Keratinocyte (primary cell): ENCODE data around the gene ZMYND8. TPM values are rescaled to one million over a fixed set of nuclear protein-coding genes. Genes with fewer than 3 reads are reported as not detected.

Experiments
- DNase-seq: peaks from one replicate; pipeline ENCODE4 v3.0.0-alpha.2; 2011; ENCODE audit warnings: low read depth, missing footprints, low spot score
- FAIRE-seq: peaks from 2 replicates; lab custom pipeline; 2011; peaks lifted over from hg19 to GRCh38; lab: Jason Lieb, UNC
- H2AFZ ChIP-seq: 2 replicates; pipeline ENCODE4 v1.6.0; 2012; ENCODE audit warnings: low read length, control low read depth, inconsistent platforms; ENCODE audit not compliant: control insufficient read depth
- H3K27ac ChIP-seq: 2 replicates; pipeline ENCODE4 v1.5.1; 2011; ENCODE audit warnings: low read length; ENCODE audit not compliant: control insufficient read depth, insufficient read depth
- H3K27me3 ChIP-seq: 3 replicates; pipeline ENCODE4 v1.6.0; 2011; ENCODE audit warnings: low read length; ENCODE audit not compliant: control insufficient read depth, insufficient read depth; ENCODE audit errors: extremely low read depth
- H3K36me3 ChIP-seq, 2 experiments: 2 replicates in 1 of 2; 3 replicates in 1 of 2; pipeline ENCODE4 v1.5.1; 2011; ENCODE audit warnings: low read length in 2 of 2, mild to moderate bottlenecking in 1 of 2; ENCODE audit not compliant: control insufficient read depth in 2 of 2, insufficient read depth in 2 of 2; ENCODE audit errors: extremely low read depth in 1 of 2
- H3K4me1 ChIP-seq: 3 replicates; pipeline ENCODE4 v1.5.1; 2011; ENCODE audit warnings: low read length; ENCODE audit not compliant: control insufficient read depth, insufficient read depth; ENCODE audit errors: extremely low read depth
- H3K4me2 ChIP-seq: 3 replicates; pipeline ENCODE4 v1.6.0; 2011; ENCODE audit warnings: low read depth, low read length; ENCODE audit not compliant: control insufficient read depth, insufficient read depth; ENCODE audit errors: extremely low read depth
- H3K4me3 ChIP-seq, 3 experiments: fragments of 200-600 bp in 1 of 3; sonication (generic) in 1 of 3; 2 replicates in 2 of 3; 3 replicates in 1 of 3; pipeline ENCODE4 v1.5.1; 2011 to 2016; ENCODE audit warnings: low read length in 3 of 3, mild to moderate bottlenecking in 3 of 3, control low read depth in 2 of 3, inconsistent platforms in 1 of 3, low read depth in 1 of 3, mixed read lengths in 1 of 3, mixed run types in 1 of 3, moderate library complexity in 1 of 3; ENCODE audit not compliant: control insufficient read depth in 2 of 3, insufficient read depth in 2 of 3; ENCODE audit errors: extremely low read depth in 1 of 3
- H3K79me2 ChIP-seq: 2 replicates; pipeline ENCODE4 v1.6.0; 2012; ENCODE audit warnings: low read length; ENCODE audit not compliant: control insufficient read depth, insufficient read depth
- H3K9ac ChIP-seq: 3 replicates; pipeline ENCODE4 v1.6.0; 2011; ENCODE audit warnings: low read length; ENCODE audit not compliant: control insufficient read depth, insufficient read depth; ENCODE audit errors: extremely low read depth
- H3K9me1 ChIP-seq: 3 replicates; pipeline ENCODE4 v1.6.0; 2011; ENCODE audit warnings: low read length; ENCODE audit not compliant: control insufficient read depth, insufficient read depth; ENCODE audit errors: extremely low read depth
- H3K9me3 ChIP-seq: 2 replicates; pipeline ENCODE4 v1.5.1; 2012; ENCODE audit warnings: low read depth, low read length; ENCODE audit not compliant: control insufficient read depth
- H4K20me1 ChIP-seq: 3 replicates; pipeline ENCODE4 v1.6.0; 2011; ENCODE audit warnings: low read length; ENCODE audit not compliant: control insufficient read depth, insufficient read depth; ENCODE audit errors: extremely low read depth
- CTCF ChIP-seq, 3 experiments: IDR thresholded peaks in 1 of 3; conservative IDR thresholded peaks in 1 of 3; optimal IDR thresholded peaks in 1 of 3; 2 replicates in 2 of 3; 3 replicates in 1 of 3; pipeline versions ENCODE3 to v1.5.1; 2011; ENCODE audit warnings: low read length in 3 of 3, mild to moderate bottlenecking in 3 of 3, moderate library complexity in 2 of 3, control low read depth in 1 of 3, inconsistent platforms in 1 of 3; ENCODE audit not compliant: insufficient read depth in 2 of 3; ENCODE audit errors: extremely low read depth in 1 of 3
- EZH2 ChIP-seq: IDR thresholded peaks from one replicate; pipeline ENCODE4 v1.6.1; 2012; ENCODE audit warnings: inconsistent platforms, mild to moderate bottlenecking, low read length, moderate library complexity
- dilution Hi-C: fragments of 300-500 bp; cut with MboI; formaldehyde crosslinking; loops from one replicate; pipeline ENCODE4 v1.7.0; 2020; ENCODE audit warnings: low sequenced_read_pairs; ENCODE audit not compliant: extremely low pct_ligation_motif_present
- polyA plus RNA-seq, 5 experiments: library from polyadenylated mRNA; depleted of rRNA in 3 of 5; stranded (reverse) in 3 of 5; stranded (forward) in 1 of 5; unstranded in 1 of 5; fragments of >200 nt; gene quantifications; 1 replicate in 1 of 5; 2 replicates in 3 of 5; 3 replicates in 1 of 5; pipeline versions ENCODE4 v1.2.1 to v1.2.3, GENCODE V29; 2011 to 2012; ENCODE audit warnings: missing spikeins in 2 of 5, low read depth in 1 of 5, low replicate concordance in 1 of 5

ZMYND8 gene
- polyA plus RNA-seq, 1 donor (not counting 4 experiments of a cell fraction or from before 2014, with no cell fraction given), result 39.8 TPM

GRCh38 chr20:47318027-47318585 is 38.4 kb downstream of the ZMYND8 start:
- peak overlapping the region; percentile 91 for H3K27ac ChIP-seq
- no peak overlapping the region for H2AFZ ChIP-seq
- no peaks in the 10 kb centered on the region for H3K9me3 ChIP-seq
- peaks cover 61% of the 10 kb centered on the region for H3K79me2 ChIP-seq
- dilution Hi-C loops, result no loop called here
- DNase-seq (peak; percentile 49), FAIRE-seq (no peak)
- no peaks in the 10 kb centered on the region for H3K9me1 ChIP-seq
- TF ChIP-seq EZH2, result no peak
- TF ChIP-seq CTCF (optimal IDR thresholded peaks at IDR 0.05 in 1 of 3, IDR thresholded peaks at IDR 0.05 in 1 of 3, conservative IDR thresholded peaks at IDR 0.05 in 1 of 3; ENCODE audit: extremely low read depth in 1 of 3, insufficient read depth in 2 of 3, low read length in 3 of 3), result no peak
- H3K36me3 ChIP-seq, result peaks cover 6 to 14% of the 10 kb centered on the region in 2 experiments
- no peaks in the 10 kb centered on the region for H4K20me1 ChIP-seq
- peak overlapping the region; percentile 93 for H3K4me2 ChIP-seq
- peak overlapping the region; percentile 96 for H3K9ac ChIP-seq
- H3K27me3 ChIP-seq, result no peaks in the 10 kb centered on the region
- H3K4me3 ChIP-seq, result peak overlapping the region; percentile 25 to 73 (median 72)
- H3K4me1 ChIP-seq, result peaks cover 69% of the 10 kb centered on the region

DNA sequence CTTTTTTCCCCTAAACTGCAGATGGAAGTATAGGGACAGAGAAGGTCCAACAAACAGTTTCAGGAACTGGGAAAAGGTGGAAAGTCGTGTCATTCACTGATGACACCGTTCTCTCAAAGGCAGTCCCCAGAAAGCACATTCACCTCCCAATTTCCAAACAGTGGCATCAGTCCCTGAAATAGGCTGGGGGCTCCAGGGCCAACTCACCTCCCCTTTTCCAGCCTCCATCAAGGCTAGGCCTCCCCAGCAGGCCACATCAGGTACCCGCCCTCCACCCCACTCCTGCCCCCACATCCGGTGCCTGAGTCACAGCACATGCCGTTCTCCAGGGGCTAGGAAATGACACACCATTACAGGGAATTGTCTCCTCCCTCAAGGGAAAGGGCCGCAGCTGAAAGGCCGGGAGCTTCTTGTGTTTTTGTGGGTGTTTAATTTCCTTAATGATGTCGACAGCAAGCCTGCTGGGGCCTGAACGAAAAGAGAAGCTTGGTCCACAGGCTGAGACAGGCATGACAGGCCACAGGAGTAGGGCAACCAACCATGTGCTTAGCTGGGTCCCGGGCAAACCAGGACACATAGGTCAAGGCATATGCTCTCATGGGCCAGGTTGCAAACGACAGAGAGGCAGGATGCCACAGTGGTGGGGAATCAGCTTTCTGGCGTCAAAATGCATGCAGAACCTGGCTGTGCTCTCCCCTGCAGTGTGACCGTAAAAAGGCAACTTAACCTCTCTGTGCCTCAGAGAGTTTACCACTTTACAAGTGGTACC is 39.2 kb downstream of the ZMYND8 start:
- Histone ChIP-seq H2AFZ (no peak overlapping the region), H3K4me2 (peak overlapping the region; percentile 93), H3K9me3 (no peaks in the 10 kb centered on the region), H3K9me1 (no peaks in the 10 kb centered on the region), H3K27ac (peak overlapping the region; percentile 91), H3K27me3 (no peaks in the 10 kb centered on the region), H3K4me1 (peaks cover 69% of the 10 kb centered on the region), H4K20me1 (no peaks in the 10 kb centered on the region), H3K4me3 (peak overlapping the region in 2 of 3 experiments; percentile 0 to 72), H3K36me3 (peaks cover 6 to 10% of the 10 kb centered on the region in 2 experiments), H3K9ac (peak overlapping the region; percentile 96), H3K79me2 (peaks cover 61% of the 10 kb centered on the region)
- FAIRE-seq (peak; percentile 61), DNase-seq (peak; percentile 94)
- TF ChIP-seq EZH2 (no peak), CTCF (optimal IDR thresholded peaks at IDR 0.05 in 1 of 3, IDR thresholded peaks at IDR 0.05 in 1 of 3, conservative IDR thresholded peaks at IDR 0.05 in 1 of 3; ENCODE audit: extremely low read depth in 1 of 3, insufficient read depth in 2 of 3, low read length in 3 of 3) (no peak)
- dilution Hi-C loops, result no loop called here
